Testis (tissue), 2 donors: Measurements from ENCODE around the gene NECAB3.

Experiments
- POLR2A ChIP-seq: fragments of 450-650 bp; IDR thresholded peaks from one replicate; pipeline ENCODE4 v1.6.1; 2017; ENCODE audit warnings: antibody characterized with exemption, mild to moderate bottlenecking, moderate library complexity
- TF ChIP-seq, protein P1 (sequence below), 3 experiments: fragments of 450-650 bp in 2 of 3; fragments of 200-600 bp in 1 of 3; sonication (generic) in 1 of 3; IDR thresholded peaks; one replicate each; pipeline ENCODE4 v1.5.1; 2016 to 2019; ENCODE audit warnings: antibody characterized with exemption in 3 of 3, mild to moderate bottlenecking in 2 of 3, moderate library complexity in 1 of 3

DNA sequence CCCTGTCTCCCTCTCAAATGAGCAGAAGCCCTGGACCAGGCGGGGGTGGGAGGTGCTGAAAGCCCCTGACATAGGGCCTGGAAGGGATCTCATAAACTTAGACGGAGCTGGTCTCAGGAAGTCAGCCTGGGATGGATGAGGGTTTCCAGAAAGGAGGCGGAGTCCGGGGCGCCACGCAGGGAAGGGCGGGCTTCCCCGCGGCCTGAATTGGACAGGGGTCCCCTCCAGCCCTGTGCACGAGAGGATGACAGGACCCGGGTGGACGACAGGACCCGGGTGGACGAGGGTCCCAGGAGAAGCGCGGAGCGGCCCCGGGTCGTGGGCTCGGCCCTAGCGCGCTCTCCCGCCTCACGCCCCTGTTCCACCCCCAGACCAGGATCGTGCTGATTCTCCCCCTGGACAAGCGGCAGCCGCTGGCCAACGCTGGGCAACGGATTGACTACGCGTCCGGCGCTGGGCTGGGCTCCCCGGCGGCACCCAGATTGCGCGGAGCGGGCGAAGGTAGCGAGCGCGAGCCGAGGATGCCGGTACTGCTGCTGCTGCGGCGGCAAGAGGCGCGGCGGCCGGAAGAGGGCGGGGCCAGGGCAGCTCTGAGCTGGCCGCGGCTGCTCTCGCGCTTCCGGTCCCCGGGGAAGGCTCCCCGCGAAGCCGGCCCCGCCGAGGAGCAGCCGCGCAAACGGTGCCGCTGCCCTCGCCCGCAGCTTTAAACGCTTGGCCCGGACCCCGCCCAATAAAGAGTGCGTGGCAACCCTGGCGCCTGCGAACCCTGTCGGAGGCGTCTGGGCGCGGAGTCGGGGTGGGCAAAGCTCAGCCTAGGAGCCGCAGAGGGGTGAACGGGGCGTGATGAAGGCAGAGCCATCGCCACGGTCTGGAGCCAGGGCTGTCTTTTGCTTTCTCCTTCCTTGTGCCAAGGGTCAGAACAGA is 10.8 kb downstream of the NECAB3 start:
- TF ChIP-seq, protein P1, sequence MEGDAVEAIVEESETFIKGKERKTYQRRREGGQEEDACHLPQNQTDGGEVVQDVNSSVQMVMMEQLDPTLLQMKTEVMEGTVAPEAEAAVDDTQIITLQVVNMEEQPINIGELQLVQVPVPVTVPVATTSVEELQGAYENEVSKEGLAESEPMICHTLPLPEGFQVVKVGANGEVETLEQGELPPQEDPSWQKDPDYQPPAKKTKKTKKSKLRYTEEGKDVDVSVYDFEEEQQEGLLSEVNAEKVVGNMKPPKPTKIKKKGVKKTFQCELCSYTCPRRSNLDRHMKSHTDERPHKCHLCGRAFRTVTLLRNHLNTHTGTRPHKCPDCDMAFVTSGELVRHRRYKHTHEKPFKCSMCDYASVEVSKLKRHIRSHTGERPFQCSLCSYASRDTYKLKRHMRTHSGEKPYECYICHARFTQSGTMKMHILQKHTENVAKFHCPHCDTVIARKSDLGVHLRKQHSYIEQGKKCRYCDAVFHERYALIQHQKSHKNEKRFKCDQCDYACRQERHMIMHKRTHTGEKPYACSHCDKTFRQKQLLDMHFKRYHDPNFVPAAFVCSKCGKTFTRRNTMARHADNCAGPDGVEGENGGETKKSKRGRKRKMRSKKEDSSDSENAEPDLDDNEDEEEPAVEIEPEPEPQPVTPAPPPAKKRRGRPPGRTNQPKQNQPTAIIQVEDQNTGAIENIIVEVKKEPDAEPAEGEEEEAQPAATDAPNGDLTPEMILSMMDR (IDR thresholded peaks at IDR 0.05): no peak
- TF ChIP-seq POLR2A: no peak
